ENCODE results near the gene NPTN. TPM values are rescaled to one million over a fixed set of nuclear protein-coding genes. Genes with fewer than 3 reads are reported as not detected.

Gene NPTN
- total RNA-seq, 1 donor from 2014 or later = 256 TPM

DNA sequence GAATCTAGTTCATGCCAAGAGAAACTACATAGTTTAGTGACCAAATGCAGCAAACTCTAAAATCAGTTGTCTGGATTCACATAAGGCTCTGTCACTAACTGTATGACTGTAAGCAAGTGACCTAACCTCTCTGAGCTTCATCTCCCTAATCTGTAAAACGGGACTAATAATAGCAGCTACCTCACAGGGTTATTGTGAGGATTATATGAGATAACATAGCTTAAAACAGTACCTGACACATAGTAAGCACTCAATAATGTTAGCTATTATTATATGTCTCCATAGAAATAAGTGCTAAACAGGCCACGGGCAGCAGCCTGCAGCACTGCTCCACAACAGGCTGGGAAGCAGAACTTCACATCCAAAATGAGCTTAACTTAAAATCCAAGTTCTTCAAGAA is 30.2 kb downstream of the NPTN start:
- Mint-ChIP-seq H3K4me3 (ENCODE audit: unreplicated experiment) (no peak overlapping the region), H3K9me3 (ENCODE audit: low read depth) (no peaks in the 10 kb centered on the region), H3K27ac (ENCODE audit: unreplicated experiment) (peak overlapping the region; percentile 28), H3K27me3 (ENCODE audit: low read depth) (no peaks in the 10 kb centered on the region), H3K4me1 (ENCODE audit: low read depth) (peaks cover 60% of the 10 kb centered on the region), H3K36me3 (ENCODE audit: low read depth) (no peaks in the 10 kb centered on the region)
- TF ChIP-seq CTCF (IDR thresholded peaks at IDR 0.05) = no peak
- no peak for DNase-seq (ENCODE audit: low spot score)

DNA sequence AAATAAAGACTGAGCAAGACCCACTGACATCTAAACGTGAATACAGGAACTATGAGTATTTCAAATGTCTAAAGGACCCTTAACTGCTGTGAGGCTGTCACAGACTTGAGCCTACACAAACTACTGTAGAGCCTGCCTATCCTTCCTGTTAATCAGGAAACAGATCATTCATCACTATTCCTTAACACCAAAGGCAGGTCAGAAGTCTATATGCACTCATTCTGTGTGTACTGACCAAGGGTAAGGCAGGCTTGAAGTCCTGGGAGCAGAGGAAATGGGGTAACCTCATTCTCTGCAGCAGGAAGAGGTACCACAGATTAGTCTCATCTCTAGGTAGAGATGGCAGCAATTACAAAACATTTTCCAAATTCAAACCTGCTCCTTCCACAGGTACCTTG is 30.7 kb downstream of the NPTN start:
- Mint-ChIP-seq H3K27ac (ENCODE audit: unreplicated experiment) (no peak overlapping the region), H3K4me3 (ENCODE audit: unreplicated experiment) (no peak overlapping the region), H3K36me3 (ENCODE audit: low read depth) (no peaks in the 10 kb centered on the region), H3K27me3 (ENCODE audit: low read depth) (no peaks in the 10 kb centered on the region), H3K4me1 (ENCODE audit: low read depth) (peaks cover 60% of the 10 kb centered on the region), H3K9me3 (ENCODE audit: low read depth) (no peaks in the 10 kb centered on the region)
- DNase-seq (ENCODE audit: low spot score) = no peak
- no peak for TF ChIP-seq CTCF (IDR thresholded peaks at IDR 0.05)

DNA sequence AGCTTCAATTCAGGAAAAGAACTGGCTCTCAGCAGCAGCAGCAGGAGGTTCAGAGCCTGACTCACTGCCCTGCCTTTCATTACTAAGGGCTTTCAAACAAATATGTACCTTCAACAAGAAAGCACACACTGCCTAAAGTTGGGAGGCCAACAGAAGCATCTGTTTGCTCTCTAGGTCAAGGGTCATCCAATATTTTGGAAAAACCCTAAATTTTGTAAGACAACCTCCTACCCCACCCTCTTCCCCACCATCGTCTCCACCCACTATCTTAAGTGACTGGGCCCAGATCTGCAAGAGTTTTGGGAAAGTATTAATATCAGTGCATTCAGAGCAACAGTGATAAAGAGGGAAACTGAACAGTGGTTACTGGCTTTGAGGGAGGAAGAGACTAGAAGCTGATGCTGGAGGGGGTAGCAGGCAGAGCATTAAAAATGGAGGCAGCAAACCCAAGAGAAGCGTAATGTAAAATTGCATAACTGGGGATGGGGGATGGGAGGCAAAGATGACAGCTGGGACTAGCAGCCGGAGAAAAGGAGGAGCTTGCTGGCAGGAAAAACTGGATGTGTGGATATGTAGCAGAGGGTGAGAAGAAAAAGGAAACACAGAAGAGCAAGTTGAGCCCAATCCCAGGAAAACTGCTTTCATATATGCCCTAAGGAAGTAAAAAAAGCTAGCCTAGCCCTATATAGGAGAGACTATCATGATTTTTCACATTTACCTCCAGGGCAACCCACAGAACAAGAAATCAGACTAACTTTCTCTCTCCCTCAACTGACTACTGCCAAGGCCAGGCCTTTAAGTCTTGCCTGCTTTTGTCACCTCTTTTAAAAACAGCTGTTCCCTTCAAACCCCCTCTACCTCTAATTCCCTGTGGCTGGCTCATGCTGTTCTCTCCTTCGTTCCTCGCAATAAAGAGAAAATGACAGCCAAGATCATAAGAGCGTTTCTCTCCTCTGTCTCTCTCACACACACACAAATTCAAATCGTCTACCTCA is 31.4 kb downstream of the NPTN start:
- Mint-ChIP-seq H3K4me1 (ENCODE audit: low read depth) (peaks cover 60% of the 10 kb centered on the region), H3K9me3 (ENCODE audit: low read depth) (no peaks in the 10 kb centered on the region), H3K27me3 (ENCODE audit: low read depth) (no peaks in the 10 kb centered on the region), H3K36me3 (ENCODE audit: low read depth) (no peaks in the 10 kb centered on the region), H3K27ac (ENCODE audit: unreplicated experiment) (no peak overlapping the region), H3K4me3 (ENCODE audit: unreplicated experiment) (no peak overlapping the region)
- no peak for DNase-seq (ENCODE audit: low spot score)
- TF ChIP-seq CTCF (IDR thresholded peaks at IDR 0.05) = no peak

DNA sequence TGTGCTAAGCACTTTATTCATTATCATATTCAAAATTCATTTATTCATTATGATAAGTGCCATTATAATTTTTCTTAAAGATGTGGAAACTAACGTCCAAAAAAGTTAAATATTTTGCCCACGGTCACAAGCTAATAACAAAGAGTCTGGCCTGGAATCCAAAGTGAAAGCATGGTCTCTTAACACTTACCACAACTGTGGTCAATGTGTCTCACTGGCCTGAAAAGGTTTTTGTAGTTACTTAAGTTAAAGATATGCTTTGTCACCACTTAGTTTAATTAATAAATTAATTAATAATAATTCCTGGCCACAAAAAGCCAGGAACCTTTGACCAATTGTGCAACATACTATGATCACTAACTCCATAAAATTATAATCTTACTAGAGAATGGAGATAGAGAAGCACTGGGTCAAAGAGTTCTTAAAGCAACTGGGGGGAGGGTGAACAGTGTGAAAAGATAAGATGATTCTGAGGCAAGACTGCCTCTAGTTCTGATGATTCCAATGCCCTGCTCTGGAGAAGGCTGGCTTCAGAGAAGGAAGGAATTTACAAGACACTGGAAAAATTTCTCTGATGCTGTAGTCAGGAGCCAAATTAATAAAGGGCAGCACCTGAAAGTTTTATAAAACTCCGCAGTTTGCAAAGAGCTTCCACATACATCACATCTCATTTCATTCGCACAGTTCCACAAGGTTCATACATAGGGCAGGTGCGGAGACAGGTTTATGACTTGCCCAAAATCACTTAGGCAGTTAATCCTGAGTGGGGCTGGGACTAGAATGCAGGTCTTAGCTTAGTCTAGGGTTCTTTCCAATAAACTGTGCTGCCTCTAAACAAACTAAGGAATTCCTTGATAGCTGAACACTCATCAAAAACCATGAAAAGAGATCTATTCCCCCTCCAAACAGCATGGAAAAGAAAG is 32.5 kb downstream of the NPTN start:
- H3K27me3 Mint-ChIP-seq (ENCODE audit: low read depth) = no peaks in the 10 kb centered on the region
- peaks cover 2% of the 10 kb centered on the region for H3K36me3 Mint-ChIP-seq (ENCODE audit: low read depth)
- H3K9me3 Mint-ChIP-seq (ENCODE audit: low read depth) = no peaks in the 10 kb centered on the region
- no peak overlapping the region for H3K27ac Mint-ChIP-seq (ENCODE audit: unreplicated experiment)
- peaks cover 62% of the 10 kb centered on the region for H3K4me1 Mint-ChIP-seq (ENCODE audit: low read depth)
- TF ChIP-seq CTCF (IDR thresholded peaks at IDR 0.05) = no peak
- DNase-seq (ENCODE audit: low spot score) = no peak
- H3K4me3 Mint-ChIP-seq (ENCODE audit: unreplicated experiment) = no peak overlapping the region

DNA sequence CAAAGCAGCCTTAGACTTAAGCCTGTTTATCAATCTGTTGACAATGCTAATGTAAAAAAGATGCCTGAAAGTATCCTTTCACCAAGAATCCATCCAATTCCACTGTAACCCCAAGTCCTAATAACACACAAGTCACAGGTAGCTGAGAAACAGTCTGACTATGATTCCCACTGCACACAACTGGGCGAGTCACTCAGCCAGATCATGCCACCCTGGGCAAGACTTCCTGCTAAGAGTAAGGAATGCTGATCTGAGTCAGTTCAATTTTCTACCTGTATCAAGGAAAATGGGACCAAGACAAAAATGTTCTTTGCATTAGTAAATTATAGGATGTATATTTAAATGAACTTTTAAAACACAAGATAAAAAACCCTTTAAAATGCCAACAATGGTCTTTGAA is 33.3 kb downstream of the NPTN start:
- no peak for DNase-seq (ENCODE audit: low spot score)
- TF ChIP-seq CTCF (IDR thresholded peaks at IDR 0.05) = no peak
- no peak overlapping the region for H3K4me3 Mint-ChIP-seq (ENCODE audit: unreplicated experiment)
- H3K36me3 Mint-ChIP-seq (ENCODE audit: low read depth) = peaks cover 2% of the 10 kb centered on the region
- H3K27ac Mint-ChIP-seq (ENCODE audit: unreplicated experiment) = peak overlapping the region; percentile 82
- no peaks in the 10 kb centered on the region for H3K9me3 Mint-ChIP-seq (ENCODE audit: low read depth)
- H3K4me1 Mint-ChIP-seq (ENCODE audit: low read depth) = peaks cover 62% of the 10 kb centered on the region
- H3K27me3 Mint-ChIP-seq (ENCODE audit: low read depth) = no peaks in the 10 kb centered on the region

Data from chondrocyte (in vitro differentiated cells).